HepG2 (cell line): ENCODE data around the gene THRA. TPM values are rescaled to one million over a fixed set of nuclear protein-coding genes. Genes with fewer than 3 reads are reported as not detected.

Experiments used
- EHMT2 ChIP-seq: fragments of 200-600 bp; sonication (generic); IDR thresholded peaks from 2 replicates; pipeline ENCODE4 v1.7.0; 2017; ENCODE audit warnings: antibody characterized with exemption, low read depth, low read length, borderline replicate concordance
- FIP1L1 ChIP-seq: fragments of 200-400 bp; formaldehyde crosslinking; IDR thresholded peaks from 2 replicates; pipeline ENCODE4 v1.6.1; 2018; ENCODE audit warnings: low read depth, mild to moderate bottlenecking, low read length, moderate library complexity, borderline replicate concordance; ENCODE audit not compliant: insufficient read depth
- GABPB1 ChIP-seq: IDR thresholded peaks from 2 replicates; pipeline ENCODE4 v1.6.1; 2016; ENCODE audit warnings: mild to moderate bottlenecking, missing genetic modification reagents, moderate library complexity, missing compliant biosample characterization
- KLF15 ChIP-seq: sonication (generic); formaldehyde crosslinking; IDR thresholded peaks from 2 replicates; pipeline ENCODE4 v1.8.1; 2023; ENCODE audit warnings: borderline replicate concordance, mild to moderate bottlenecking, inconsistent platforms, missing genetic modification reagents, mixed read lengths
- POGZ ChIP-seq: sonication (generic); formaldehyde crosslinking; IDR thresholded peaks from 2 replicates; pipeline ENCODE4 v1.4.0; 2020; ENCODE audit warnings: mild to moderate bottlenecking, missing genetic modification reagents
- SRSF4 ChIP-seq: fragments of 200-400 bp; formaldehyde crosslinking; IDR thresholded peaks from one replicate; pipeline ENCODE4 v1.6.1; 2018; ENCODE audit warnings: mild to moderate bottlenecking, low read depth, low read length, moderate library complexity; ENCODE audit not compliant: poor library complexity, severe bottlenecking
- ZBTB7B ChIP-seq: sonication (generic); formaldehyde crosslinking; IDR thresholded peaks from 2 replicates; pipeline ENCODE4 v1.4.0; 2020; ENCODE audit warnings: missing genetic modification reagents
- ZNF337 ChIP-seq: sonication (generic); formaldehyde crosslinking; IDR thresholded peaks from 2 replicates; pipeline ENCODE4 v1.5.1; 2020; ENCODE audit warnings: missing genetic modification reagents, low read depth, mild to moderate bottlenecking, borderline replicate concordance
- polyA plus RNA-seq, 8 experiments: library from polyadenylated mRNA; depleted of rRNA in 3 of 8; stranded (reverse) in 7 of 8; unstranded in 1 of 8; fragments of >200 nt; fragmentation: Illumina TruSeq in 4 of 8; extraction: Trizol in 4 of 8; gene quantifications; 2 replicates each; pipeline versions ENCODE4 v1.2.1 to v1.2.3, GENCODE V29; 2011 to 2016; ENCODE audit warnings: low read depth in 4 of 8, missing spikeins in 1 of 8, mixed read lengths in 1 of 8; ENCODE audit not compliant: insufficient read depth in 1 of 8
- total RNA-seq, 5 experiments: library from RNA; depleted of rRNA; stranded (reverse); fragments of >200 nt; fragmentation: Illumina TruSeq; extraction: Trizol; gene quantifications; 2 replicates each; pipeline ENCODE4 v1.2.3, GENCODE V29; 2016; ENCODE audit warnings: low read depth in 1 of 5
- TF ChIP-seq, protein P1 (sequence below): sonication (generic); formaldehyde crosslinking; IDR thresholded peaks from 2 replicates; pipeline ENCODE4 v1.5.1; 2020; ENCODE audit warnings: mild to moderate bottlenecking, moderate library complexity, missing genetic modification reagents
- TF ChIP-seq, protein P2 (sequence below): sonication (generic); formaldehyde crosslinking; IDR thresholded peaks from 2 replicates; pipeline ENCODE4 v1.4.0; 2020; ENCODE audit warnings: missing genetic modification reagents, mild to moderate bottlenecking, borderline replicate concordance
- TF ChIP-seq, protein P3 (sequence below): sonication (generic); formaldehyde crosslinking; IDR thresholded peaks from 2 replicates; pipeline ENCODE4 v1.5.1; 2020; ENCODE audit warnings: missing genetic modification reagents, mild to moderate bottlenecking, borderline replicate concordance
- TF ChIP-seq, protein P4 (sequence below): sonication (generic); formaldehyde crosslinking; IDR thresholded peaks from 2 replicates; pipeline ENCODE4 v1.4.0; 2020; ENCODE audit warnings: mild to moderate bottlenecking, missing genetic modification reagents
- TF ChIP-seq, protein P5 (sequence below): sonication (generic); formaldehyde crosslinking; IDR thresholded peaks from 2 replicates; pipeline ENCODE4 v1.5.1; 2020; ENCODE audit warnings: mild to moderate bottlenecking, missing genetic modification reagents, borderline replicate concordance

The THRA gene
- total and polyA plus RNA-seq, 2 of the 13 experiments (the other 11 are each of a cell fraction or from before 2014, with no cell fraction given) = 8.0 to 9.9 TPM

GRCh38 chr17:40097931-40098845 is 35.4 kb downstream of the THRA start (continued):
- TF ChIP-seq, protein P1, sequence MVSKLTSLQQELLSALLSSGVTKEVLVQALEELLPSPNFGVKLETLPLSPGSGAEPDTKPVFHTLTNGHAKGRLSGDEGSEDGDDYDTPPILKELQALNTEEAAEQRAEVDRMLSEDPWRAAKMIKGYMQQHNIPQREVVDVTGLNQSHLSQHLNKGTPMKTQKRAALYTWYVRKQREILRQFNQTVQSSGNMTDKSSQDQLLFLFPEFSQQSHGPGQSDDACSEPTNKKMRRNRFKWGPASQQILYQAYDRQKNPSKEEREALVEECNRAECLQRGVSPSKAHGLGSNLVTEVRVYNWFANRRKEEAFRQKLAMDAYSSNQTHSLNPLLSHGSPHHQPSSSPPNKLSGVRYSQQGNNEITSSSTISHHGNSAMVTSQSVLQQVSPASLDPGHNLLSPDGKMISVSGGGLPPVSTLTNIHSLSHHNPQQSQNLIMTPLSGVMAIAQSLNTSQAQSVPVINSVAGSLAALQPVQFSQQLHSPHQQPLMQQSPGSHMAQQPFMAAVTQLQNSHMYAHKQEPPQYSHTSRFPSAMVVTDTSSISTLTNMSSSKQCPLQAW (CRISPR knock-in tag) = peak; percentile 90
- no peak for TF ChIP-seq ZNF337 (CRISPR knock-in tag)
- no peak for TF ChIP-seq SRSF4
- TF ChIP-seq ZBTB7B (CRISPR knock-in tag) = peak; percentile 61; the same call in 1 of the 2 replicates
- TF ChIP-seq, protein P2, sequence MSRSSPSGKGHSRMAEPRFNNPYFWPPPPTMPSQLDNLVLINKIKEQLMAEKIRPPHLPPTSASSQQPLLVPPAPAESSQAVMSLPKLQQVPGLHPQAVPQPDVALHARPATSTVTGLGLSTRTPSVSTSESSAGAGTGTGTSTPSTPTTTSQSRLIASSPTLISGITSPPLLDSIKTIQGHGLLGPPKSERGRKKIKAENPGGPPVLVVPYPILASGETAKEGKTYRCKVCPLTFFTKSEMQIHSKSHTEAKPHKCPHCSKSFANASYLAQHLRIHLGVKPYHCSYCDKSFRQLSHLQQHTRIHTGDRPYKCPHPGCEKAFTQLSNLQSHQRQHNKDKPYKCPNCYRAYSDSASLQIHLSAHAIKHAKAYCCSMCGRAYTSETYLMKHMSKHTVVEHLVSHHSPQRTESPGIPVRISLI (CRISPR knock-in tag) = no peak
- TF ChIP-seq EHMT2 = peak; percentile 67
- peak; percentile 57; the same call in 1 of the 2 replicates for TF ChIP-seq GABPB1
- TF ChIP-seq, protein P3, sequence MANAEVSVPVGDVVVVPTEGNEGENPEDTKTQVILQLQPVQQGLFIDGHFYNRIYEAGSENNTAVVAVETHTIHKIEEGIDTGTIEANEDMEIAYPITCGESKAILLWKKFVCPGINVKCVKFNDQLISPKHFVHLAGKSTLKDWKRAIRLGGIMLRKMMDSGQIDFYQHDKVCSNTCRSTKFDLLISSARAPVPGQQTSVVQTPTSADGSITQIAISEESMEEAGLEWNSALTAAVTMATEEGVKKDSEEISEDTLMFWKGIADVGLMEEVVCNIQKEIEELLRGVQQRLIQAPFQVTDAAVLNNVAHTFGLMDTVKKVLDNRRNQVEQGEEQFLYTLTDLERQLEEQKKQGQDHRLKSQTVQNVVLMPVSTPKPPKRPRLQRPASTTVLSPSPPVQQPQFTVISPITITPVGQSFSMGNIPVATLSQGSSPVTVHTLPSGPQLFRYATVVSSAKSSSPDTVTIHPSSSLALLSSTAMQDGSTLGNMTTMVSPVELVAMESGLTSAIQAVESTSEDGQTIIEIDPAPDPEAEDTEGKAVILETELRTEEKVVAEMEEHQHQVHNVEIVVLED = peak; percentile 43; the same call in 1 of the 2 replicates
- TF ChIP-seq, protein P4, sequence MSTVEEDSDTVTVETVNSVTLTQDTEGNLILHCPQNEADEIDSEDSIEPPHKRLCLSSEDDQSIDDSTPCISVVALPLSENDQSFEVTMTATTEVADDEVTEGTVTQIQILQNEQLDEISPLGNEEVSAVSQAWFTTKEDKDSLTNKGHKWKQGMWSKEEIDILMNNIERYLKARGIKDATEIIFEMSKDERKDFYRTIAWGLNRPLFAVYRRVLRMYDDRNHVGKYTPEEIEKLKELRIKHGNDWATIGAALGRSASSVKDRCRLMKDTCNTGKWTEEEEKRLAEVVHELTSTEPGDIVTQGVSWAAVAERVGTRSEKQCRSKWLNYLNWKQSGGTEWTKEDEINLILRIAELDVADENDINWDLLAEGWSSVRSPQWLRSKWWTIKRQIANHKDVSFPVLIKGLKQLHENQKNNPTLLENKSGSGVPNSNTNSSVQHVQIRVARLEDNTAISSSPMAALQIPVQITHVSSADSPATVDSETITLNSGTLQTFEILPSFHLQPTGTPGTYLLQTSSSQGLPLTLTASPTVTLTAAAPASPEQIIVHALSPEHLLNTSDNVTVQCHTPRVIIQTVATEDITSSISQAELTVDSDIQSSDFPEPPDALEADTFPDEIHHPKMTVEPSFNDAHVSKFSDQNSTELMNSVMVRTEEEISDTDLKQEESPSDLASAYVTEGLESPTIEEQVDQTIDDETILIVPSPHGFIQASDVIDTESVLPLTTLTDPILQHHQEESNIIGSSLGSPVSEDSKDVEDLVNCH (CRISPR knock-in tag) = no peak
- TF ChIP-seq KLF15 (CRISPR knock-in tag) = no peak
- TF ChIP-seq, protein P5, sequence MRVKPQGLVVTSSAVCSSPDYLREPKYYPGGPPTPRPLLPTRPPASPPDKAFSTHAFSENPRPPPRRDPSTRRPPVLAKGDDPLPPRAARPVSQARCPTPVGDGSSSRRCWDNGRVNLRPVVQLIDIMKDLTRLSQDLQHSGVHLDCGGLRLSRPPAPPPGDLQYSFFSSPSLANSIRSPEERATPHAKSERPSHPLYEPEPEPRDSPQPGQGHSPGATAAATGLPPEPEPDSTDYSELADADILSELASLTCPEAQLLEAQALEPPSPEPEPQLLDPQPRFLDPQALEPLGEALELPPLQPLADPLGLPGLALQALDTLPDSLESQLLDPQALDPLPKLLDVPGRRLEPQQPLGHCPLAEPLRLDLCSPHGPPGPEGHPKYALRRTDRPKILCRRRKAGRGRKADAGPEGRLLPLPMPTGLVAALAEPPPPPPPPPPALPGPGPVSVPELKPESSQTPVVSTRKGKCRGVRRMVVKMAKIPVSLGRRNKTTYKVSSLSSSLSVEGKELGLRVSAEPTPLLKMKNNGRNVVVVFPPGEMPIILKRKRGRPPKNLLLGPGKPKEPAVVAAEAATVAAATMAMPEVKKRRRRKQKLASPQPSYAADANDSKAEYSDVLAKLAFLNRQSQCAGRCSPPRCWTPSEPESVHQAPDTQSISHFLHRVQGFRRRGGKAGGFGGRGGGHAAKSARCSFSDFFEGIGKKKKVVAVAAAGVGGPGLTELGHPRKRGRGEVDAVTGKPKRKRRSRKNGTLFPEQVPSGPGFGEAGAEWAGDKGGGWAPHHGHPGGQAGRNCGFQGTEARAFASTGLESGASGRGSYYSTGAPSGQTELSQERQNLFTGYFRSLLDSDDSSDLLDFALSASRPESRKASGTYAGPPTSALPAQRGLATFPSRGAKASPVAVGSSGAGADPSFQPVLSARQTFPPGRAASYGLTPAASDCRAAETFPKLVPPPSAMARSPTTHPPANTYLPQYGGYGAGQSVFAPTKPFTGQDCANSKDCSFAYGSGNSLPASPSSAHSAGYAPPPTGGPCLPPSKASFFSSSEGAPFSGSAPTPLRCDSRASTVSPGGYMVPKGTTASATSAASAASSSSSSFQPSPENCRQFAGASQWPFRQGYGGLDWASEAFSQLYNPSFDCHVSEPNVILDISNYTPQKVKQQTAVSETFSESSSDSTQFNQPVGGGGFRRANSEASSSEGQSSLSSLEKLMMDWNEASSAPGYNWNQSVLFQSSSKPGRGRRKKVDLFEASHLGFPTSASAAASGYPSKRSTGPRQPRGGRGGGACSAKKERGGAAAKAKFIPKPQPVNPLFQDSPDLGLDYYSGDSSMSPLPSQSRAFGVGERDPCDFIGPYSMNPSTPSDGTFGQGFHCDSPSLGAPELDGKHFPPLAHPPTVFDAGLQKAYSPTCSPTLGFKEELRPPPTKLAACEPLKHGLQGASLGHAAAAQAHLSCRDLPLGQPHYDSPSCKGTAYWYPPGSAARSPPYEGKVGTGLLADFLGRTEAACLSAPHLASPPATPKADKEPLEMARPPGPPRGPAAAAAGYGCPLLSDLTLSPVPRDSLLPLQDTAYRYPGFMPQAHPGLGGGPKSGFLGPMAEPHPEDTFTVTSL (CRISPR knock-in tag) = peak; percentile 53; the same call in 1 of the 2 replicates
- TF ChIP-seq POGZ (CRISPR knock-in tag) = peak; percentile 70
- no peak for TF ChIP-seq FIP1L1
